CD4-positive, alpha-beta memory T cell (primary cell): Measurements from ENCODE around the gene RTN4. TPM values are rescaled to one million over a fixed set of nuclear protein-coding genes. Genes with fewer than 3 reads are reported as not detected.

ENCODE experiments used
- CTCF ChIA-PET: fragments of 350-600 bp; sonication (Branson Sonifier 250); formaldehyde crosslinking; loops from one replicate; lab custom pipeline; 2021; ENCODE audit warnings: inconsistent platforms; ENCODE audit not compliant: partially characterized antibody; lab: Charles Lee
- POLR2A ChIA-PET: fragments of 350-600 bp; sonication (Branson Sonifier 250); formaldehyde crosslinking; loops from one replicate; lab custom pipeline; 2021; ENCODE audit not compliant: partially characterized antibody; lab: Charles Lee
- DNase-seq, 5 donors: peaks; one replicate each; pipeline versions ENCODE4 v3.0.0 to v3.0.0-alpha.2; 2020 to 2022; ENCODE audit warnings: mixed read lengths in 1 of 5
- H3K27ac ChIP-seq: one replicate; pipeline ENCODE4 v1.7.0; 2013; ENCODE audit warnings: low read depth, low read length
- H3K27me3 ChIP-seq: 2 replicates; pipeline ENCODE4 v1.7.0; 2013; ENCODE audit warnings: mild to moderate bottlenecking, low read length, moderate library complexity; ENCODE audit not compliant: insufficient read depth
- H3K36me3 ChIP-seq: 2 replicates; pipeline ENCODE4 v1.7.0; 2013; ENCODE audit warnings: mild to moderate bottlenecking, low read length, moderate library complexity; ENCODE audit not compliant: insufficient read depth
- H3K4me1 ChIP-seq: 2 replicates; pipeline ENCODE4 v1.7.0; 2013; ENCODE audit warnings: mild to moderate bottlenecking, low read length, moderate library complexity; ENCODE audit not compliant: insufficient read depth
- H3K4me3 ChIP-seq, 2 donors: one replicate each; pipeline ENCODE4 v1.7.0; 2013; ENCODE audit warnings: low read length in 2 of 2, mild to moderate bottlenecking in 1 of 2
- H3K9me3 ChIP-seq, 2 donors: one replicate each; pipeline ENCODE4 v1.7.0; 2013; ENCODE audit warnings: low read length in 2 of 2, control low read depth in 1 of 2; ENCODE audit not compliant: control insufficient read depth in 1 of 2
- H3K27ac Mint-ChIP-seq, 7 donors: one replicate each; pipeline ENCODE4 v1.8.0; 2020 to 2021; ENCODE audit warnings: mixed read lengths in 7 of 7, mild to moderate bottlenecking in 6 of 7, inconsistent platforms in 3 of 7, moderate library complexity in 3 of 7
- H3K27me3 Mint-ChIP-seq, 2 donors: one replicate each; pipeline ENCODE4 v1.8.0; 2020 to 2021; ENCODE audit warnings: mixed read lengths in 2 of 2
- H3K36me3 Mint-ChIP-seq, 2 donors: one replicate each; pipeline ENCODE4 v1.8.0; 2020 to 2021; ENCODE audit warnings: mixed read lengths in 2 of 2, inconsistent platforms in 1 of 2, mild to moderate bottlenecking in 1 of 2
- H3K4me1 Mint-ChIP-seq, 4 donors: one replicate each; pipeline ENCODE4 v1.8.0; 2020 to 2021; ENCODE audit warnings: mixed read lengths in 4 of 4, mild to moderate bottlenecking in 1 of 4
- H3K4me3 Mint-ChIP-seq, 8 donors: one replicate each; pipeline ENCODE4 v1.8.0; 2020 to 2021; ENCODE audit warnings: mixed read lengths in 8 of 8, mild to moderate bottlenecking in 7 of 8, moderate library complexity in 6 of 8, inconsistent platforms in 3 of 8
- H3K9me3 Mint-ChIP-seq, 8 donors: one replicate each; pipeline ENCODE4 v1.8.0; 2020 to 2021; ENCODE audit warnings: mixed read lengths in 8 of 8, mild to moderate bottlenecking in 5 of 8, inconsistent platforms in 3 of 8, moderate library complexity in 1 of 8
- intact Hi-C: fragments of 100-400 bp; cut with micrococcal nuclease; formaldehyde crosslinking; loops from one replicate; pipeline ENCODE4 v1.15.1; 2023
- polyA plus RNA-seq, 2 donors: library from polyadenylated mRNA; unstranded; fragments of 300-500 nt; fragmentation: Illumina TruSeq; gene quantifications; one replicate each; pipeline ENCODE4 v1.2.3, GENCODE V29; 2021
- total RNA-seq, 2 experiments: library from RNA; stranded (reverse); gene quantifications; one replicate each; pipeline ENCODE4 v1.2.3, GENCODE V29; 2021

The RTN4 gene
- total and polyA plus RNA-seq, 4 experiments from 2014 or later, result 73.8 to 90.0 (median 85.2) TPM

DNA sequence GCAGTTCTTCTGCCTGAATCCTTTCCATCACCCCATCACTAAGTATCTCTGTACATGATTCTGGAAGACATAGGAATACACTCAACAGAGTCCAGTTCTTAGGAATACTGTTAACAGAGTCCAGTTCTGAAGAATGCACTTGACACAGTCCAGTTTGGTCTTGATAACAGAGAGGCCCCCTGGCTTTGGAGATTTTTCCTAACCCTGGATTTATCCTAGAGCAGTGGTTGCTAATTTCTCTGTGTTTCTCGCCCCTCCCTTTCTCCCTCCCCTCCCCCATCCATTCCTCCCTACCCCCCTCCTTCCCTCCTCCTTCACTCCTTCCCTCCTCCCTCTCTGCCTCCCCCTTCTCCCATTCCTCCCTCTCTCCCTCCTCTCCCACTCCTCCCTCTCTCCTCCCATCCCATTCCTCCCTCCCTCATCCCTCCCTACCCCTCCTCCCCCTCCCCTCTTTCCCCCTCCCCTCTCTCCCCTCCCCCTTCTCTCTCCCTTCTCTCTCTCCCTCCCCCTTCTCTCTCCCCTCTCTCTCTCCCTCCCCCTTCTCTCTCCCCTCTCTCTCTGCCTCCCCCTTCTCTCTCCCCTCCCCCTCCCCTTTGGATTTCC lies 105.4 kb downstream of the RTN4 start:
- intact Hi-C loops, result no loop called here
- Histone ChIP-seq H3K27ac (no peak overlapping the region), H3K27me3 (no peaks in the 10 kb centered on the region), H3K9me3 (no peaks in the 10 kb centered on the region), H3K4me1 (peaks cover 22% of the 10 kb centered on the region), H3K36me3 (no peaks in the 10 kb centered on the region), H3K4me3 (no peak overlapping the region)
- no peaks in the 10 kb centered on the region for H3K36me3 Mint-ChIP-seq
- DNase-seq, result no peak
- H3K27ac Mint-ChIP-seq, result peak overlapping the region in 1 of 7 donors; percentile 71
- ChIA-PET CTCF (no interaction called here), POLR2A (no interaction called here)
- H3K9me3 Mint-ChIP-seq, result no peaks in the 10 kb centered on the region
- no peak overlapping the region for H3K4me3 Mint-ChIP-seq
- no peaks in the 10 kb centered on the region for H3K27me3 Mint-ChIP-seq
- peaks cover 3 to 11% (median 5%) of the 10 kb centered on the region in 4 donors for H3K4me1 Mint-ChIP-seq

DNA sequence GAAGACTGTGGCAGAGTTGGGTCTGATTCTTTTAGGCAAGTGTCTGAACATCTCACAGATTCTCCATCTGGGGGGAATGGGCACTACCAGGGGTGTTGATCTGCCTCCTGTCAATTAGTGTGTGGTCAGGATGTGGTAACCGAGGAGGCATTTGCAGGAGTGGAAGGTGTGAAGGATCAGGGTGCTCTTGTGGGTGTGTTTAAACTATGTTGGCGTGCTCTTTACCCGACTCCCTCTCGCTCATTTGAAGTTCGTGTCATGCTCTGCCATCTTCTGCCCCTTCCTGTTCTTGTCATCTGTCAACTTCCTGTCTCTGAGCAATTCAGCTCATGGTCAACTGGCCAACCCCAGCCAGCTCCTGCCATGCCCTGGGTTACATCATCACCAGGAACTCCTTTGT lies 107.9 kb downstream of the RTN4 start:
- no peak overlapping the region for H3K4me3 Mint-ChIP-seq
- no peaks in the 10 kb centered on the region for H3K27me3 ChIP-seq
- H3K36me3 Mint-ChIP-seq, result peaks cover 0 to 2% of the 10 kb centered on the region in 2 donors
- peaks cover 3 to 16% (median 9%) of the 10 kb centered on the region in 8 donors for H3K9me3 Mint-ChIP-seq
- no peak overlapping the region for H3K27ac Mint-ChIP-seq
- ChIA-PET POLR2A (interaction anchor here (1.0 to 1.6 kb wide), 5 partner anchors 8 to 108 kb away, joined by 3 to 6 read pairs (median 5); partner anchors contain the start of gene RTN4), CTCF (interaction anchor here (1.0 to 1.2 kb wide), 2 partner anchors 10 to 17 kb away, joined by 3 read pairs; no protein-coding TSS in a partner anchor)
- H3K36me3 ChIP-seq, result no peaks in the 10 kb centered on the region
- intact Hi-C loops, result no loop called here
- H3K4me3 ChIP-seq, result no peak overlapping the region
- peaks cover 22% of the 10 kb centered on the region for H3K4me1 ChIP-seq
- no peaks in the 10 kb centered on the region for H3K9me3 ChIP-seq
- H3K27ac ChIP-seq, result no peak overlapping the region
- peaks cover 3 to 11% (median 5%) of the 10 kb centered on the region in 4 donors for H3K4me1 Mint-ChIP-seq
- DNase-seq, result peak; percentile 45 to 66 (median 57)
- no peaks in the 10 kb centered on the region for H3K27me3 Mint-ChIP-seq

DNA sequence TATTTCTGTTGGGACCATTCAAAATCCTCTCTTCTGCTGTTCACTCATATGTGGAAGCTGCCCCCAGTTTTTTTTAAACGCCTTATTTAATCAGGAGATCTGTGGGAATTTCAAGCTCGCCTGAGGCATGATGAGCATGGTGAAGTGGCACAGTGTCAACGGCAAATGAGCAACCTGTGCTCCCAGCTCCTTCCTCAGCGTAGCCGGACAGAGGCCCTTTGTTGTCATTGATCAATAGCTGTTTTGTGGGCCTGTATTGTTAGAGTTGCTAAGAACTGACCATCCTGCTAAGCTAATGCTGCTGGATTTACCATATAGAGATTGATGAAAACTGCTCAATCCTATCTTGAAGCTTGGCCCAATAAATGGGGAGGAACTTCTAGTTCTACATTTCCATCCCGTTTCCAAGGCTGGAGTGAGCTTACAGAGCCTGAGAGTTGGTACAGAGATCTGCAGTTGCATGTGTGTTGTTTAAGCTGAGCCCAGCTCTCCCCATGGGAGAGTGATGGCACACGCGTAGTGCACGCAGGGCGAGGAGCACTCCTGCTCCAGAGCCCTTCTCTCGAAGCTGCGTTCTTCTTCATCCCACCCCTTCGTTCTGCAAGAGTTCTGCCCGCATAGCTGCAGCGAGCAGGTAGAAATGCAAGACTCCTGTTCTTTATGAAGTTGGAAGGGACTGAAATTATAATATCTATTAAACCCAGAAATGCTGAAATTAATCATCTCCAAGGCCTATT lies 108.8 kb downstream of the RTN4 start:
- H3K36me3 ChIP-seq, result no peaks in the 10 kb centered on the region
- no peak for DNase-seq
- no peaks in the 10 kb centered on the region for H3K9me3 ChIP-seq
- H3K27ac Mint-ChIP-seq, result no peak overlapping the region
- H3K27me3 ChIP-seq, result no peaks in the 10 kb centered on the region
- peaks cover 3 to 10% (median 5%) of the 10 kb centered on the region in 4 donors for H3K4me1 Mint-ChIP-seq
- H3K27me3 Mint-ChIP-seq, result no peaks in the 10 kb centered on the region
- no peak overlapping the region for H3K4me3 ChIP-seq
- peaks cover 3 to 16% (median 11%) of the 10 kb centered on the region in 8 donors for H3K9me3 Mint-ChIP-seq
- no peak overlapping the region for H3K4me3 Mint-ChIP-seq
- peaks cover 22% of the 10 kb centered on the region for H3K4me1 ChIP-seq
- no peak overlapping the region for H3K27ac ChIP-seq
- intact Hi-C loops, result no loop called here
- ChIA-PET POLR2A (interaction anchor here (1.2 to 1.6 kb wide), 4 partner anchors 9 to 109 kb away, joined by 4 to 6 read pairs (median 6); partner anchors contain the start of gene RTN4), CTCF (interaction anchor here (1.1 to 1.2 kb wide), 4 partner anchors 16 to 237 kb away, joined by 3 read pairs; no protein-coding TSS in a partner anchor)
- H3K36me3 Mint-ChIP-seq, result peaks cover 0 to 2% of the 10 kb centered on the region in 2 donors

- Mint-ChIP-seq H3K4me3 (no peak overlapping the region), H3K27me3 (no peaks in the 10 kb centered on the region), H3K27ac (no peak overlapping the region), H3K36me3 (peaks cover 0 to 2% of the 10 kb centered on the region in 2 donors), H3K4me1 (peaks cover 3 to 5% (median 4%) of the 10 kb centered on the region in 4 donors), H3K9me3 (peaks cover 3 to 16% (median 11%) of the 10 kb centered on the region in 8 donors)
- no peak overlapping the region for H3K27ac ChIP-seq
- no peaks in the 10 kb centered on the region for H3K9me3 ChIP-seq
- DNase-seq, result no peak
- peaks cover 22% of the 10 kb centered on the region for H3K4me1 ChIP-seq
- CTCF ChIA-PET, result interaction anchor here (1.1 to 1.2 kb wide), 3 partner anchors 41 to 236 kb away, joined by 3 read pairs; no protein-coding TSS in a partner anchor
- intact Hi-C loops, result no loop called here
- H3K27me3 ChIP-seq, result no peaks in the 10 kb centered on the region
- H3K4me3 ChIP-seq, result no peak overlapping the region
- POLR2A ChIA-PET, result no interaction called here
- H3K36me3 ChIP-seq, result no peaks in the 10 kb centered on the region
These were observed 109.5 kb downstream of the RTN4 start for GRCh38 chr2:54940723-54941122.

DNA sequence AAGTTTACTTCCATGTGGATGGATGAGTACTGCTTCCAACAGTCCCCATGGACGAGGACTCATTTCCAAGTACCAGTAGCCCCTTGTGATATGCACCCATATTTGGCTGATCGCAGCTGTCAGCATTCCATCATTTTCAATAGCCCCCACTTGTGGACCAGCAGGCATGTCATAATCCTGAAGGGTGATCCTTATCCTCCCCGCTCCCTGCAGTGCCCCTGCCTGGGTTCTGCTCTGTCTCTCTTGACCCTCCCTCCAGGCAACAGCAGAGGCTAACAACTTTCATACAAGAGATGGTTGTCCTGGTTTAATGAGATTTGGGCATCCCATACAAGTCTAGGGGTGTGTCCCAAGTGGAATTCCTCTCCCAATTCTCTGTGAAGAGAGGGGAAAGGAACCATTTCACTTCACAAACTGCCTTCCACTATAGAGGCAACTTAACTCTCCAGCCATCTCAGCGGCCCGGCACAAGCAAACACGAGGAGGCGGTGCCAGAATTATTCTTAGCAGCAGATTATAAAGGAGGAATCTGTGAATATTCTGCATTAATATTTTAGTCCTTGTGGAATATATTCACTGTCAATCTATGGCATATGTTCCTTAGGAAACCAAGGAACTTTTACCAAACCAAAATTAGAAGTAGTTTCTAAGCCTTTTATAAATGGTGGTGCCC lies 110.7 kb downstream of the RTN4 start:
- POLR2A ChIA-PET, result no interaction called here

DNA sequence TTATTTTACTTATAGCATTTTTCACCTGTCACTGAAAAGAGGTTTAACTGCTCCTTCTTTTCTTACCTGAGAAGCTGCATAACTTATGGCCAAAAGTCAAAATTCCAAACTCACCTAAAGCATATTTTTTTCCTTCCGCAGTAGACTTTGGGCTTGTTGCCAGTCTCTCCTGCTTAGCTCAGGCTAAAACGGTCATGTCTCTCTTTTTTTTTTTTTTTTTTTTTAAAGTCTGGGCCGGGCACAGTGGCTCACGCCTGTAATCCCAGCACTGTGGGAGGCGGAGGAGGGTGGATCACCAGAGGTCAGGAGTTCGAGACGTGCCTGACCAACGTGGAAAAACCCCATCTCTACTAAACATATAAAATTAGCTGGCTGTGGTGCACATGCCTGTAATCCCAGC lies 113.5 kb downstream of the RTN4 start:
- no peaks in the 10 kb centered on the region for H3K27me3 ChIP-seq
- Mint-ChIP-seq H3K27ac (no peak overlapping the region), H3K36me3 (peaks cover 0 to 2% of the 10 kb centered on the region in 2 donors), H3K4me3 (no peak overlapping the region), H3K27me3 (no peaks in the 10 kb centered on the region), H3K4me1 (no peaks in the 10 kb centered on the region), H3K9me3 (peaks cover 3 to 16% (median 11%) of the 10 kb centered on the region in 8 donors)
- no peak for DNase-seq
- ChIA-PET CTCF (no interaction called here), POLR2A (no interaction called here)
- intact Hi-C loops, result no loop called here
- H3K36me3 ChIP-seq, result no peaks in the 10 kb centered on the region
- H3K4me1 ChIP-seq, result peaks cover 5% of the 10 kb centered on the region
- H3K4me3 ChIP-seq, result no peak overlapping the region
- H3K27ac ChIP-seq, result no peak overlapping the region
- no peaks in the 10 kb centered on the region for H3K9me3 ChIP-seq

More for the DNA sequence above, 110.7 kb downstream of the RTN4 start:
- Histone ChIP-seq H3K4me3 (no peak overlapping the region), H3K27ac (no peak overlapping the region), H3K4me1 (peaks cover 22% of the 10 kb centered on the region), H3K27me3 (no peaks in the 10 kb centered on the region), H3K9me3 (no peaks in the 10 kb centered on the region), H3K36me3 (no peaks in the 10 kb centered on the region)
- no peak for DNase-seq
- Mint-ChIP-seq H3K27me3 (no peaks in the 10 kb centered on the region), H3K27ac (peak overlapping the region in 1 of 7 donors; percentile 25), H3K36me3 (peaks cover 0 to 2% of the 10 kb centered on the region in 2 donors), H3K4me3 (no peak overlapping the region), H3K4me1 (no peaks in the 10 kb centered on the region), H3K9me3 (peaks cover 3 to 16% (median 11%) of the 10 kb centered on the region in 8 donors)
- CTCF ChIA-PET, result no interaction called here
- intact Hi-C loops, result no loop called here

- Mint-ChIP-seq H3K9me3 (peaks cover 3 to 16% (median 12%) of the 10 kb centered on the region in 8 donors), H3K4me1 (no peaks in the 10 kb centered on the region), H3K27ac (no peak overlapping the region), H3K4me3 (no peak overlapping the region), H3K36me3 (peaks cover 0 to 2% of the 10 kb centered on the region in 2 donors), H3K27me3 (peaks cover 0 to 2% of the 10 kb centered on the region in 2 donors)
- Histone ChIP-seq H3K27me3 (no peaks in the 10 kb centered on the region), H3K36me3 (no peaks in the 10 kb centered on the region), H3K4me3 (no peak overlapping the region), H3K4me1 (no peaks in the 10 kb centered on the region), H3K9me3 (no peaks in the 10 kb centered on the region), H3K27ac (no peak overlapping the region)
- ChIA-PET POLR2A (no interaction called here), CTCF (no interaction called here)
- intact Hi-C loops, result no loop called here
- no peak for DNase-seq
These were observed 114.9 kb downstream of the RTN4 start for GRCh38 chr2:54935389-54935788.
